Stimulated activated CD4-positive, alpha-beta T cell treated with anti-CD3 and anti-CD28 coated beads, Interleukin-4, amount 100 ng/mL, for 1 hour (primary cell): ENCODE measurements around the gene CAPRIN2.
A peak's percentile ranks its signal among the peaks of the same experiment; 100 is the strongest.

ENCODE experiments used
- DNase-seq: peaks from one replicate; pipeline ENCODE4 v3.0.0-alpha.2; 2020

The CAPRIN2 gene

GRCh38 chr12:30754750-30755394 lies at the start of gene CAPRIN2:
TSS of gene CAPRIN2 (minus strand) at chr12:30754951. CDS start at chr12:30753520, 1,431 bp downstream.
- peak; percentile 94 for DNase-seq

- no peak for DNase-seq
These were observed 42.9 kb upstream of the CAPRIN2 start for GRCh38 chr12:30797689-30798088.

- DNase-seq: no peak
These were observed 42.2 kb upstream of the CAPRIN2 start for GRCh38 chr12:30796891-30797371.

- DNase-seq: peak; percentile 6
These were observed 41.6 kb upstream of the CAPRIN2 start for GRCh38 chr12:30796313-30796780.

GRCh38 chr12:30795410-30796312 lies 40.9 kb upstream of the CAPRIN2 start:
- peak; percentile 26 for DNase-seq

GRCh38 chr12:30794591-30795409 lies 40.0 kb upstream of the CAPRIN2 start:
- DNase-seq: no peak

GRCh38 chr12:30794020-30794419 lies 39.3 kb upstream of the CAPRIN2 start:
- DNase-seq: no peak

- no peak for DNase-seq
These were observed 38.1 kb upstream of the CAPRIN2 start for GRCh38 chr12:30792648-30793499.

- DNase-seq: no peak
These were observed 37.3 kb upstream of the CAPRIN2 start for GRCh38 chr12:30792085-30792484.

GRCh38 chr12:30788754-30789153 lies 34.0 kb upstream of the CAPRIN2 start:
- DNase-seq: no peak

GRCh38 chr12:30785630-30786029 lies 30.9 kb upstream of the CAPRIN2 start:
- no peak for DNase-seq

GRCh38 chr12:30784508-30784907 lies 29.8 kb upstream of the CAPRIN2 start:
- no peak for DNase-seq

- no peak for DNase-seq
These were observed 29.2 kb upstream of the CAPRIN2 start for GRCh38 chr12:30783946-30784345.

- DNase-seq: no peak
These were observed 27.8 kb upstream of the CAPRIN2 start for GRCh38 chr12:30782316-30783173.

- no peak for DNase-seq
These were observed 24.8 kb upstream of the CAPRIN2 start for GRCh38 chr12:30779578-30779977.

GRCh38 chr12:30779178-30779577 lies 24.4 kb upstream of the CAPRIN2 start:
- no peak for DNase-seq

GRCh38 chr12:30774599-30774998 lies 19.8 kb upstream of the CAPRIN2 start:
- no peak for DNase-seq

- no peak for DNase-seq
These were observed 15.1 kb upstream of the CAPRIN2 start for GRCh38 chr12:30769802-30770201.

GRCh38 chr12:30764251-30764650 lies 9.5 kb upstream of the CAPRIN2 start:
- no peak for DNase-seq

- no peak for DNase-seq
These were observed 8.3 kb upstream of the CAPRIN2 start for GRCh38 chr12:30763053-30763452.

GRCh38 chr12:30761730-30762129 lies 7.0 kb upstream of the CAPRIN2 start:
- no peak for DNase-seq
